ACC112 (cell line): ENCODE data around the gene NEDD4.

Experiments
- H2AFZ ChIP-seq: fragments of 200-600 bp; sonication (generic); one replicate; pipeline ENCODE4 v1.6.0; 2017; ENCODE audit warnings: antibody characterized with exemption, low read length; ENCODE audit not compliant: unreplicated experiment
- H3K27ac ChIP-seq: fragments of 200-600 bp; sonication (generic); 2 replicates; pipeline ENCODE4 v1.5.1; 2014; ENCODE audit warnings: low read depth, mild to moderate bottlenecking, antibody characterized with exemption, low read length, moderate library complexity
- H3K27me3 ChIP-seq: fragments of 200-600 bp; sonication (generic); 2 replicates; pipeline ENCODE4 v1.6.1; 2014; ENCODE audit warnings: mild to moderate bottlenecking, antibody characterized with exemption, low read length, moderate library complexity, mixed read lengths; ENCODE audit not compliant: insufficient read depth
- H3K36me3 ChIP-seq: fragments of 200-600 bp; sonication (generic); 2 replicates; pipeline ENCODE4 v1.6.1; 2016; ENCODE audit warnings: mild to moderate bottlenecking, antibody characterized with exemption, low read length, moderate library complexity, mixed read lengths; ENCODE audit not compliant: insufficient read depth
- H3K4me1 ChIP-seq: fragments of 200-600 bp; sonication (generic); one replicate; pipeline ENCODE4 v1.6.1; 2016; ENCODE audit warnings: low read length, mixed read lengths; ENCODE audit not compliant: insufficient read depth, unreplicated experiment, control insufficient read depth
- H3K4me3 ChIP-seq: fragments of 200-600 bp; sonication (generic); 2 replicates; pipeline ENCODE4 v1.5.1; 2014; ENCODE audit warnings: mild to moderate bottlenecking, low read depth, low read length
- H3K79me2 ChIP-seq: fragments of 200-600 bp; sonication (generic); one replicate; pipeline ENCODE4 v1.6.0; 2016; ENCODE audit warnings: low read length; ENCODE audit not compliant: control insufficient read depth, unreplicated experiment, insufficient read depth

The NEDD4 gene

DNA sequence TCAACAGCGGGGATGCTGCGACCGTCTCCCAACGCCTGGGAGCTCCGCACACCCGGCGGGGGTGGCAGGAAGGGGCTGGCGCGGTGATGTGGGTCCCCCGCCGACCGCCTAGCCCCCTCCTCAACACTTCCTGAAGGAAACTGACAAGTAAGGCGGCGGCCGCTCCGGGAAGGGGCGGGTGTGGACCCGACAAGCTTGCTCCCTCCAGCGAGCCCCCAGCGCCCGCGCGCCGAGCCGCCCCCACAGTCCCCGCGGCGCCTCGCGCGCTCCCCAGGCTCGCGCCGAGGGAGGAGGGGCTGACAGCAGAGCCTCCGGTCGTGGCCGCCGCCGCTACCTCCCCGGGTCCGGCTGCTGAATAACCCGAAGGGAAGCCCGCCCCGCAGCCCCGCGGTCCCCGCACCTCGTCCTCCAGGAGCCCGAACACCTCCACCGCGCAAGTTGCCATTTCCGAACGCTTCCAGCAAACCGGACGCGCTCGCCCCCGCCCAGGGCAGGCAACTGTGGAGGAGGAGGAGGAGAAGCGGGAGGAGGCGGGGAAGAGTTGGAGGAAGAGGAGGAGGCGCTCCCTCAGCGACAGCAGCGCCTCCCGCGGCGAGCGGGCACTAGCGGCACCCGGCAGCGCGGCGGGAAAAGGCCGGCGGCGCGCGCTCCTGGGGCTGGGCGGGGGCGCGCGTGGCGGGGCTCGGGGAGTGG is at the start of gene NEDD4:
NEDD4 (minus strand) TSS at position 502 of the 693 bp plus-strand sequence; CDS start at position 445, 57 bp downstream.
- H3K4me3 ChIP-seq: peak within 1 kb of the TSS; percentile 83
- H3K79me2 ChIP-seq: peaks cover 45% of the 10 kb centered on the region
- H3K4me1 ChIP-seq: peaks cover 25% of the 10 kb centered on the region
- H3K27ac ChIP-seq: peak within 1 kb of the TSS; percentile 68
- H3K36me3 ChIP-seq: peaks cover 2% of the 10 kb centered on the region; the same call in 1 of the 2 replicates
- H3K27me3 ChIP-seq: no peaks in the 10 kb centered on the region
- H2AFZ ChIP-seq: peak within 1 kb of the TSS; percentile 97

- H3K79me2 ChIP-seq: no peaks in the 10 kb centered on the region
- no peak overlapping the region for H3K4me3 ChIP-seq
- H3K36me3 ChIP-seq: no peaks in the 10 kb centered on the region
- no peaks in the 10 kb centered on the region for H3K27me3 ChIP-seq
- no peak overlapping the region for H3K27ac ChIP-seq
- no peak overlapping the region for H2AFZ ChIP-seq
- peaks cover 36% of the 10 kb centered on the region for H3K4me1 ChIP-seq
Measured at GRCh38 chr15:56042498-56042897, 49.1 kb upstream of the NEDD4 start.

- Histone ChIP-seq H2AFZ (no peak overlapping the region), H3K27ac (no peak overlapping the region), H3K36me3 (no peaks in the 10 kb centered on the region), H3K27me3 (no peaks in the 10 kb centered on the region), H3K79me2 (no peaks in the 10 kb centered on the region), H3K4me1 (peaks cover 36% of the 10 kb centered on the region), H3K4me3 (no peak overlapping the region)
Measured at GRCh38 chr15:56042031-56042430, 48.6 kb upstream of the NEDD4 start.

GRCh38 chr15:56040081-56041035 is 46.9 kb upstream of the NEDD4 start:
- Histone ChIP-seq H2AFZ (peak overlapping the region; percentile 59), H3K4me1 (peaks cover 36% of the 10 kb centered on the region), H3K27ac (peak overlapping the region; percentile 87), H3K79me2 (no peaks in the 10 kb centered on the region), H3K27me3 (no peaks in the 10 kb centered on the region), H3K36me3 (no peaks in the 10 kb centered on the region), H3K4me3 (no peak overlapping the region)

DNA sequence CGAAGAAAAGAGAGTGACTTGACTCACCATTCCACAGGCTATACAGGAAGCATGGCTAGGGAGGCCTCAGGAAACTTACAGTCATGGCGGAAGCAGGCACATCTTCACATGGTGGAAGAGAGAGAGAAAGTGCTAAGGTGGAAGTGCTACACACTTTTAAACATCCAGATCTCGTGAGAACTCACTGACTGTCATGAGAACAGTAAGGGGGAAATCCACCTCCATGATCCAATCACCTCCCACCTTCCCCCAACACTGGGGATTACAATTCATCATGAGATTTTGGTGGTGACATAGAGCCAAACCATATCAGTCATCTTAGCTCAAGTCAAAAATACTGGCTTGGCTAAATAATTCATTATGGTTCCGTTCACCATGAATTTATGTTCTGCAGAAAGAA is 45.3 kb upstream of the NEDD4 start:
- Histone ChIP-seq H3K27me3 (no peaks in the 10 kb centered on the region), H3K27ac (peak overlapping the region; percentile 87; the same call in 1 of the 2 replicates), H3K36me3 (no peaks in the 10 kb centered on the region), H3K4me1 (peaks cover 29% of the 10 kb centered on the region), H2AFZ (peak overlapping the region; percentile 59), H3K79me2 (no peaks in the 10 kb centered on the region), H3K4me3 (no peak overlapping the region)

DNA sequence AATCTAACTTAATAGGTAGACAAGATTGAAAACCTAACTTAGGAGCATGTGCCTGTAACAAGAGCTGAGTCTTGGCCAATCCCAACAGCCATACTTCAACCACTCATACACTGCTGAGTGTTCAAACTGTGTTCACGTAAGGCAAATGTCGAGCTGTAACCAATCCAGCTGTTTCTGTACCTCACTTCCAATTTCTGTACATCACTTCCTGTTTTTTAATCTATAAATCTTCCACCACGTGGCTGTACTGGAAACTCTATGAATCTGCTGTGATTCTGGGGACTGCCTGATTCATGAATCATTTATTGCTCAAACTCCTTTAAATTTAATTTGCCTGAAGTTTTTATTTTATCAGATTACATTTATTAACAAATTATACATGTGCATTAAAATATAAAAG is 44.6 kb upstream of the NEDD4 start:
- no peaks in the 10 kb centered on the region for H3K27me3 ChIP-seq
- H3K27ac ChIP-seq: peak overlapping the region; percentile 47; the same call in 1 of the 2 replicates
- peaks cover 29% of the 10 kb centered on the region for H3K4me1 ChIP-seq
- no peak overlapping the region for H3K4me3 ChIP-seq
- H2AFZ ChIP-seq: peak overlapping the region; percentile 73
- H3K79me2 ChIP-seq: no peaks in the 10 kb centered on the region
- H3K36me3 ChIP-seq: no peaks in the 10 kb centered on the region

- no peak overlapping the region for H3K27ac ChIP-seq
- no peaks in the 10 kb centered on the region for H3K27me3 ChIP-seq
Measured at GRCh38 chr15:56036546-56037067, 43.2 kb upstream of the NEDD4 start.

DNA sequence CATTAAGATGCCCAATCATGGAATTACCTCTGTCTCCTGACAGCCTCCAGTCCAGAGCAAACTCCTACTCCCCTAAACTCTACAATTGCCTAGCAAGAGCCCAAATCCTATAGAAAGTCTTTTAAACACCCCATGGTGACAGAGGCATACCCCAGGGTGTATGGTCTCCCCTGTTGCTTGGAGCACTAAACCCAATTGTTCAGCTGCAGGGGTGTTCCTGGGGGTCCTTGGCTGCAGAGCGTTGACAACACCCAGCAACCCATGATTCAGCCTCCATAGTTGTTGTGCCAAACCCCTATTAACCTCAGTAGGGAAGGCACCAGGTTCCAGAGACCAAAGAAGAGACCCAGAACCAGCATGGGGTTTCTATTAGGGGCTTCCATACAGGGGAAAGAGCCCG is 41.8 kb upstream of the NEDD4 start:
- H3K36me3 ChIP-seq: no peaks in the 10 kb centered on the region
- peaks cover 21% of the 10 kb centered on the region for H3K4me1 ChIP-seq
- H2AFZ ChIP-seq: no peak overlapping the region
- H3K27me3 ChIP-seq: no peaks in the 10 kb centered on the region
- H3K27ac ChIP-seq: no peak overlapping the region
- H3K4me3 ChIP-seq: no peak overlapping the region
- H3K79me2 ChIP-seq: no peaks in the 10 kb centered on the region

More at GRCh38 chr15:56036546-56037067, 43.2 kb upstream of the NEDD4 start:
- H3K79me2 ChIP-seq: no peaks in the 10 kb centered on the region
- no peak overlapping the region for H2AFZ ChIP-seq
- H3K36me3 ChIP-seq: no peaks in the 10 kb centered on the region
- peaks cover 29% of the 10 kb centered on the region for H3K4me1 ChIP-seq
- no peak overlapping the region for H3K4me3 ChIP-seq

GRCh38 chr15:56034514-56034913 is 41.1 kb upstream of the NEDD4 start:
- no peak overlapping the region for H3K27ac ChIP-seq
- no peak overlapping the region for H2AFZ ChIP-seq
- H3K36me3 ChIP-seq: no peaks in the 10 kb centered on the region
- H3K4me3 ChIP-seq: no peak overlapping the region
- no peaks in the 10 kb centered on the region for H3K79me2 ChIP-seq
- H3K4me1 ChIP-seq: peaks cover 16% of the 10 kb centered on the region
- H3K27me3 ChIP-seq: no peaks in the 10 kb centered on the region

- Histone ChIP-seq H2AFZ (no peak overlapping the region), H3K4me3 (no peak overlapping the region), H3K4me1 (no peaks in the 10 kb centered on the region)
Measured at GRCh38 chr15:56032373-56032772, 39.0 kb upstream of the NEDD4 start.

More at GRCh38 chr15:56032373-56032772, 39.0 kb upstream of the NEDD4 start:
- H3K27me3 ChIP-seq: no peaks in the 10 kb centered on the region
- H3K79me2 ChIP-seq: no peaks in the 10 kb centered on the region
- no peaks in the 10 kb centered on the region for H3K36me3 ChIP-seq
- H3K27ac ChIP-seq: no peak overlapping the region
